AG04450 (cell line): ENCODE measurements around the gene TSPEAR. TPM values are rescaled to one million over a fixed set of nuclear protein-coding genes. Genes with fewer than 3 reads are reported as not detected.

ENCODE experiments used
- CTCF ChIA-PET: fragments of 300-600, 350-600 bp; formaldehyde crosslinking; extraction: SDS; loops from one replicate; lab custom pipeline; 2022; ENCODE audit warnings: antibody characterized with exemption, inconsistent platforms; lab: Charles Lee
- POLR2A ChIA-PET: fragments of 350-600 bp; formaldehyde crosslinking; extraction: SDS; loops from one replicate; lab custom pipeline; 2021; ENCODE audit warnings: antibody characterized with exemption, inconsistent platforms; lab: Yijun Ruan, JAX
- DNase-seq: peaks from one replicate; pipeline ENCODE4 v3.0.0-alpha.2; 2011; ENCODE audit warnings: low read depth, low spot score
- H3K27ac ChIP-seq: one replicate; pipeline ENCODE4 v1.5.1; 2012; ENCODE audit warnings: low read depth, low read length, control low read depth
- H3K27me3 ChIP-seq: one replicate; pipeline ENCODE4 v1.6.0; 2012; ENCODE audit warnings: low read length; ENCODE audit not compliant: control insufficient read depth, insufficient read depth
- H3K4me3 ChIP-seq: 2 replicates; pipeline ENCODE4 v1.5.1; 2011; ENCODE audit warnings: mild to moderate bottlenecking, low read depth, low read length, control low read depth
- H3K9me3 ChIP-seq: 2 replicates; pipeline ENCODE4 v1.5.1; 2012; ENCODE audit warnings: low read length; ENCODE audit not compliant: control insufficient read depth, insufficient read depth
- polyA plus RNA-seq: library from polyadenylated mRNA; depleted of rRNA; stranded (reverse); fragments of >200 nt; gene quantifications from 2 replicates; pipeline ENCODE4 v1.2.3, GENCODE V29; 2011
- TF ChIP-seq, protein P1 (sequence below): IDR thresholded peaks from 2 replicates; pipeline ENCODE4 v1.5.1; 2011; ENCODE audit warnings: low read depth, low read length, control low read depth, inconsistent platforms

The TSPEAR gene
- polyA plus RNA-seq, 1 experiment: not detected

DNA sequence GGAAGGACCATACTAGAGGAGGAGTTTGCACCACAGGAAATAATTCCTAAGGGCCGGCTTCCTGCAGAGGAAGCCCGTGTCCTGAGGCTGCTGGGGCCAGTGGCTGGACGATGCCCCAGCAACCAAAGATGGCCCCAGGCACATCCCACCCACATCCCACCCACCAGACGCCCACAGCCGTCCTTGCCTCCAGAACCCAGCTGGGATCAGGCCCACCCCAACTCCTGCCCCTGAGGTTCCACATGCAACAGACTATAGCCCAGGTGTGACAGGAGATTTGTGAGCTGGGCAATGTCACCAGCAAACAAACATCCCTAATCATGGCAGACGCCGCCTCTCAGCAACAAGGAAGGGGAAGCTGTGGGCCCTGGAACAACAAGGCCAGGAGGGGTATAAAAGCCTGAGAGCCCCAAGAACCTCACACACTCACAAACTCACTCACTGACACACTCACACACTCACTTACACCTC, 84.7 kb downstream of the TSPEAR start, which contains the start of gene KRTAP10-9:
Gene KRTAP10-9, plus strand, starts transcription at position 421 of the 471 bp plus-strand sequence. CDS start 79 bp downstream, outside the sequence.
- ChIA-PET POLR2A (no interaction called here), CTCF (no interaction called here)
- TF ChIP-seq, protein P1, sequence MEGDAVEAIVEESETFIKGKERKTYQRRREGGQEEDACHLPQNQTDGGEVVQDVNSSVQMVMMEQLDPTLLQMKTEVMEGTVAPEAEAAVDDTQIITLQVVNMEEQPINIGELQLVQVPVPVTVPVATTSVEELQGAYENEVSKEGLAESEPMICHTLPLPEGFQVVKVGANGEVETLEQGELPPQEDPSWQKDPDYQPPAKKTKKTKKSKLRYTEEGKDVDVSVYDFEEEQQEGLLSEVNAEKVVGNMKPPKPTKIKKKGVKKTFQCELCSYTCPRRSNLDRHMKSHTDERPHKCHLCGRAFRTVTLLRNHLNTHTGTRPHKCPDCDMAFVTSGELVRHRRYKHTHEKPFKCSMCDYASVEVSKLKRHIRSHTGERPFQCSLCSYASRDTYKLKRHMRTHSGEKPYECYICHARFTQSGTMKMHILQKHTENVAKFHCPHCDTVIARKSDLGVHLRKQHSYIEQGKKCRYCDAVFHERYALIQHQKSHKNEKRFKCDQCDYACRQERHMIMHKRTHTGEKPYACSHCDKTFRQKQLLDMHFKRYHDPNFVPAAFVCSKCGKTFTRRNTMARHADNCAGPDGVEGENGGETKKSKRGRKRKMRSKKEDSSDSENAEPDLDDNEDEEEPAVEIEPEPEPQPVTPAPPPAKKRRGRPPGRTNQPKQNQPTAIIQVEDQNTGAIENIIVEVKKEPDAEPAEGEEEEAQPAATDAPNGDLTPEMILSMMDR: no peak
- Histone ChIP-seq H3K9me3 (peaks cover 46% of the 10 kb centered on the region), H3K4me3 (no peak within 1 kb of the TSS), H3K27me3 (no peaks in the 10 kb centered on the region), H3K27ac (no peak within 1 kb of the TSS)
- no peak for DNase-seq

DNA sequence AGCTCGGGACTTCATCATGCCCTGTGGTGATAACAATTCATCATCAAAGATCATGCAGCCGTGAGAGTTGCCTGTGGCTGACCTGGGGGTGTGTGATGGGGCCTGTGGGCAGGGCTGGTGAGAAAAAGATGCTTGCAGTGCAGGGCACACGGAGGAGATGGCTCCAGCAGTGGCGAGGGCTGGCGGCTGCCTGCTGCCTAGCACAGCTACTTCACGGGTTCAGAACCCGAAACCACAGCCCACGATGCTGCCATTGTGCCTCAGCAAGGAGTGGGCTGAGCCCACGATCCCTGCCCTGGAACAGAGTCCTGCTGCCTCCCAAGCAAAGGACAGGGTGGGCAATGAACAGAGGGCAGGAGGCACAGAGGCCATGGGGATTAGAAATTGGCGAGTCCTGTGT, 85.1 kb downstream of the TSPEAR start:
- TF ChIP-seq, protein P1: no peak
- ChIA-PET CTCF (no interaction called here), POLR2A (no interaction called here)
- Histone ChIP-seq H3K27me3 (no peaks in the 10 kb centered on the region), H3K9me3 (peaks cover 46% of the 10 kb centered on the region), H3K4me3 (no peak overlapping the region), H3K27ac (no peak overlapping the region)
- no peak for DNase-seq

DNA sequence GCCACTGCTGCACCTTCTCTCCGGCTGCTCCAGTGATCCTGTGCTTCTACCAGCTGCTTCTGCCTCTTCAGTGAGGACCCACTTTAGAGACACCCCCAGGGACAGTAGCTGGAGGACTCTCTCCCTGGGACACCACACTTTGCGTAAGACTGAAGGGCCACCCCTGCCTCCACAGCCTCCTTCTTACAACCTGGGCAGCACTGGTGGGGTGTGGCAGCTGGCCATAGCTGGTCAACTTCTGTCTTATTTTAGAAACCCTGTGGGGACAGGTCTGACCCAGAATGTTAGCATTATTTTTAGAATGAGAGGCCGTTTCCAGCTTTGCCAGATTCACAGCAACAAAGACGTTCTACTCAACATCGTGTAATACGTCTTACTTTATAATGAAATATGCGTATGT, 85.6 kb downstream of the TSPEAR start:
- TF ChIP-seq, protein P1: no peak
- Histone ChIP-seq H3K27me3 (no peaks in the 10 kb centered on the region), H3K9me3 (peaks cover 46% of the 10 kb centered on the region), H3K4me3 (no peak overlapping the region), H3K27ac (no peak overlapping the region)
- no peak for DNase-seq
- ChIA-PET POLR2A (no interaction called here), CTCF (no interaction called here)

DNA sequence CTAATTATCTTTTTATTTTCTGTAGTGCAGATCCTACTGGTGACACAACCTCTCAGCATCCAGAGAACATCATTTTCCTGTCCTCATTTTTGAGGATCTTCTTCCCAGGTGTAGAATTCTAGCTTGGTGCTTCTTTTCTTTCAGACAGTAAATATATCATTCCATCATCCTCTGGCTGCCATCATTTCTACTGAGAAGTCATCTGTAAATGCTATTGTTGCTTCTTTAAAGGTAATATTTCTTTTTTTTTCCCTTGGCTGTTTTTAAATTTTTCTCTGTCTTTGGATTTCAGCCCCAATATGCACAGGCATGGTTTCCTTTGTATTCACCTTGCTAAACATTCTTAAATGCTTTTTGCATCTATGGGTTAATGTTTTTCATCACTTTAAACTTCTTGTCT, 87.8 kb downstream of the TSPEAR start:
- Histone ChIP-seq H3K4me3 (no peak overlapping the region), H3K27me3 (no peaks in the 10 kb centered on the region), H3K27ac (no peak overlapping the region), H3K9me3 (peaks cover 32% of the 10 kb centered on the region)
- DNase-seq: no peak
- CTCF ChIA-PET: no interaction called here
- TF ChIP-seq, protein P1: no peak
- POLR2A ChIA-PET: no interaction called here

DNA sequence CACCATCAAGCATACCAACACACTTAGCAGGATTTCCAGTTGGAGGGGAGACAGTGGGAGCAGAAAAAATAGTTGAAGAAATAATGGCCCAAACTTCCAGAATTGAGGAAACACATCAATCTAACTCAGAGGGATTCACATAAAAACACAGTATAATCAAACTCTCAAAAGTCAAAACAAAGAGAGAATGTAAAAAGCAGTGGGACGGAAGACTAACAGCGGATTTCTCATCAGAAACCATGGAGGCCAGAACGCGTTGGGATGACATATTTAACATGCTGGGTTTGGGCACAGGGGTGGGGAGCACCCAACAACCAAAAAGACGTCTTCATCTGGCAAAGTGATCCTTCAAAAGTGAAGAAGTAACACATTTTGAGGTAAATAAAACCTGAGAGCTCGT, 91.5 kb downstream of the TSPEAR start:
- no peak overlapping the region for H3K27ac ChIP-seq
- peaks cover 22% of the 10 kb centered on the region for H3K9me3 ChIP-seq
- no peak overlapping the region for H3K4me3 ChIP-seq
- no peaks in the 10 kb centered on the region for H3K27me3 ChIP-seq
- no peak for DNase-seq
- TF ChIP-seq, protein P1: no peak
- ChIA-PET POLR2A (no interaction called here), CTCF (interaction anchor here (1.9 kb wide), 1 partner anchor 174 kb away, joined by 9 read pairs; no protein-coding TSS in a partner anchor)
